Smooth muscle cell of trachea (primary cell): Measurements from ENCODE around the gene HNRNPUL2. TPM values are rescaled to one million over a fixed set of nuclear protein-coding genes. Genes with fewer than 3 reads are reported as not detected.

Experiments used
- total RNA-seq: library from RNA; depleted of rRNA; stranded (reverse); fragments of >200 nt; gene quantifications from 2 replicates; pipeline ENCODE4 v1.2.1, GENCODE V29; 2014

Gene HNRNPUL2
- 9.6 and 18.3 TPM in 2 replicates for total RNA-seq

DNA sequence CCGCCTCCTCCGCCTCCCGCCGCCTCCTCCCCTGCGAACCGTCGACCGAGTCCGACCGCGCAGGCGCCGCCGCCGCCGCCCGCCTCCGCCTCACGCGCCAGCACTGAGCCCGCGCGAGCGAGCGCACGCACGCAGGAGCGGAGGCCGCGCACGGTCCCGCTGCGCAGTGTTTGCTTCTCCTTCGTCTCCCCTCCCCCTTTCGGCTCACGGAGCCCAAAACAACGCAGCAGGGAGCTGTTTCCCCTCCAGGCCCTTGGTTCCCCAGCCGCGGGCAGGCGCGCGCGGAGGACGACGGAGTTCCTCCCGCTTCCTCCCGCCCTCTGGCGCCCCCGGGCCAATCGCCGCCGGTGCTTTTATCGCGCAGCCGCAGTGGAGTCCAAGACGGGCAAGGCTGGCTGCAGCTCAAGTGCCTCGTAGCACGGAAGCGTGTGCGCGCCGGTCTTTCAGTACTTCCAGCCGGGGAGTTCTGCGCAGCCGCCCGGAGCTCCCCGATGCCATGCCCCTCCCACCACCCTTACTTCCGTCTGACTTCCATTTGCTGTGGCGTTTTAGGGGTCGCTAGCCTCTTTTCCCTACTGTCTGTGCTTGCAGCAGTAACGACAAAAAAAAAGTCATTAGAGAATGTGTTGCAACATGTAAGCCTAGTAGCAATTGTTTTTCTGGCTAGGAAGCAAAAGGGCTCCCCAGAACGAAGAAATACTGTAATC is at the start of gene HNRNPUL2:
HNRNPUL2 (minus strand) TSS at position 293 of the 707 bp plus-strand sequence. CDS start 301 bp downstream, outside the sequence.

DNA sequence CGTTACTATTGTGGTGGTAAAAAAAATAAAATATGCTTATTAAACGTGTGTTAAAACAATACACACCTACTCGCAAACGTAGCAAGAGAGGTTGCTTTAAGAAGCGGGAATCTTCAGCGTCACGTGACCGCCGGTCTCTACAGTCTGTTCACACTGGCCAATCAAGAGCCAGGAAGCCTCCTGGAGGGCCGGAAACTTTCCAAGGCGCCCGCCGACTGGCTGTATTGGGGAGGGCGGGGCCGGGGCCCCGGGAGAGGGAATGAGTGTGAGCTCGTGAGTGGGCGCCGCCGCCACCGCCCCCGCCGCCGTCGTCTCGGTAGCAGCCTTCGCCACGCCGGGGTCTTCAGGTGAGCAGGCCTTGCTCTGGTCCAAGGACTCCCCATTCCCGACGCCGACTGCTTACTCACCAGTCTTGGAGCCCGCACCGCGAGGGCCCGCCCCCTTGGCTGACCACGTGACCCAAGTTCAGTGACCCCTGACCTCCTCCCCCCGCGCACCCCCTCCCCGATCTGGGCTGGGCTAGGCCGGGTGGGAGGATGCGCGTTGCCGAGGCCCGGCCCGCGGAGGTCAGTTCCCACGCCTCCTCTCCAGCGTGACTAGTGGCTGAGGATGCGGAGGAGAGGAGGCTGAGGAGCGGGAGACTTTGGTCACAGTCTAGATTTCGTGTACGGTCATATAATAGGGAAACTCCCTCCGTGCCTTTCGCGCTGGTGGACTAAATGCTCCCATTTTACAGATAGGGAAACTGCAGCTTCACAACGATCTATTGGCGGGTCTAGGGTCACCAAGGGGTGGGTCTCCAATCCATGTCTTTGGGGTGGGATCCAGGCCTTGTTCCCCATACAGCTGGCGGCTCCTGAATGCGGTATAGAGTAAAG is 44.1 kb upstream of the HNRNPUL2 start, which contains the start of gene TAF6L:
TAF6L (plus strand) TSS at position 253 of the 878 bp plus-strand sequence. CDS start 4,388 bp downstream, outside the sequence.

DNA sequence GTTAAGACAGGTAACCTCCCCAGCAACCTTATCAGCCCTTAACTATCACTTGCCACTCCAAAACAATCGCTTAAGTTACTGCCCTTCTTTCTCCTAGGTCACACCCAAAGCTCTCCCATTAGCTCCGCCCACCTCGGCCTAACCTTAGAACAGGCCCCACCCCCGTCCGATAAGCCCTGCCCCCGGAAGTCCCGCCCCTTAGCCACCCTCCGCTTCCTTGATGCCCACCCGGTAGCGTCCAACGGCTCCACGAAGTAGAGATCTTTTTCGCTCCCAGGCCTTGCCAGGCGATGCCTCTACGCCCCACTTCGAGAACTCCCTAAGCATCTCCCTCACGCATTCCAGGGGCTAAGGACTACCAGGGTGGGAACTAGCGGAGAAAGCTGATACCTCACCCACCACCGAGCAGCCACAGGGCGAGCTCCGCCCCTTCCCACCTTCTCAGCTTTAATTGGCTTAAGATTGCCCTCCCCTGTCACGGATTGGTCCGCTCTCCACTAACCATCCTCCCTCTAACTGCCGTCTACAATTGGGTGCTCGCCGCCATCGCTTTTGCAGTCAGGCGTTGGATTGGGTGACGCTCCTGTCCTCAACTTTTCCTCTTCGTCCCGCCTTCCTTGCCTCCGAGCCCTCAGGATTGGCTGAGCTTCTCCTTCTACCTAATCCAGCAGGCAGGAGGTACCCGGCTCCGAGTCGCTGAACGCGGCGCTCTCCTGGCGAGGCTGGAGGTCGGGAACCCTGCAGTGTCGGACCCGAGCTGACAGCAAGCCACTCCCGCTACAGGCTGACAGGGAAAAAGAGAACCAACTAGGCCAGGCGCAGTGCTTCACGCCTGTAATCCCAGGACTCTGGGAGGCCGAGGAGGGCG is 26.7 kb upstream of the HNRNPUL2 start, which contains the start of gene ZBTB3:
ZBTB3 (minus strand) TSS at position 425 of the 868 bp plus-strand sequence. CDS start 496 bp downstream, outside the sequence.

DNA sequence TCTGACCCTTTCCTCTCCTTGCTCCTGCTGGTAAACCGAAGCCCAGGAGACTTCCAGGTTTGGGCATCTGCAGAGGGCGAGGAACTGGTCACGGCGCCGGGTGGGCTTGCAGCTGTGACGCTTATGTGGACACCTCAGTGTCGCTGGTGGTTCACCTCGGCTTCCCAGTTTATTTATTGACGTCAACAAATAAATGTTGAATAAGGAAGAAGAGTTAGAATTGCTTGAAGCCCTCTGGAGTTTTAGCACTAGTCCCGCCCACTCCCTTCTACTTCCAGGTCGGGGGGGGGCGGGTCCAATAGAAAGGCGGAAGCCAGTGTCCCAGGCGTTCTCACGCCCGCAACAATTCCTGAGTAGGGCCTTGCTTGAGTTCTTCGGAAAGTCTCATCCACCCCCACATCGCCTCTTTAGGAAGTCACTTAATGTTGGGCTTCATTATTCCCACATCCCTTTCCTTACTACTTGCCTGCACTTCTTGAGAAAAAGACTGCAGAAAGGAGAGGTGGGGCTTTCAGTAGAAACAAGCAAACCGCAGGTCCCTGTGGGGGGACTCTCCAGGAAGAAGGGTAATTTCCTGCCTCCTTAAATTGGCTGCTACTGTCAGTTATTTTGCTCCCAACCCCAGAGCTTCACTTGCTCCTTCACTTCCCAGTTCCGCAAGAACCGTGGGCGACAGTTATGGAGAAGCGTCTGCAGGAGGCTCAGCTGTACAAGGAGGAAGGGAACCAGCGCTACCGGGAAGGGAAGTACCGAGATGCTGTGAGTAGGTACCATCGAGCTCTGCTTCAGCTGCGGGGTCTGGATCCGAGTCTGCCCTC is 1.1 kb upstream of the HNRNPUL2 start, which contains the start of gene TTC9C:
TTC9C (plus strand) TSS at position 316 of the 818 bp plus-strand sequence; CDS start at position 679, 363 bp downstream.

DNA sequence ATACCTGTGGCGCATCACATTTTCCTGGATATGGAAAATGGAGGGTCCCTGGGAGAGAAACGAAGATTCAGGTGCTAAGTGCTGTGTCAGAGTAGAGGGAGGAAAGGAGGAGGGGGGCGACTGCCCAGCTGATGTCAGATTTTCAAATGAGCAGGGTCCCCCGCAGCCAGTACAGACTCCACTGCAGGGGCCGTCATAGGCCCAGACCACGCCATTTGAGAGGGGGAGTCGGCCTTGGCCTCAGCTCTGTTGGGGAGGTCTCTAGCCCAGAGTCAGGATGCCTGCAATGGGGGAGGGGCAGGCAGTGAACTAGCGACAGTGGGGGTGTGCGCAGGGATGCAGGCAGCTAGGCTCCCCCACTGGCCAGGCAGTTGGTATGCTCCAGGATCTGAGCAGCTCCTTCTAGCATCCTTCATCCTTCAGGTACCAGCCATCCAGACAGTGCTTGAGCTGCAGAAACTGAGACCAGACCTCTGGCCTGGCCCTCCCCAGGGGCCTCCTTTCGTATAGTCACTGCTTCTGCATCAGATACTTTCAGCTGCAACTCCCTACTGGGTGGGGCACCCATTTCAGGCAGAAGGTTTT is 19.9 kb downstream of the HNRNPUL2 start, which contains the start of the genes BSCL2 and GNG3:
BSCL2 (minus strand) TSS at position 148 of the 585 bp plus-strand sequence. CDS start 229 bp downstream, outside the sequence.
GNG3 (plus strand) TSS at position 400 of the 585 bp plus-strand sequence. CDS start 620 bp downstream, outside the sequence.

DNA sequence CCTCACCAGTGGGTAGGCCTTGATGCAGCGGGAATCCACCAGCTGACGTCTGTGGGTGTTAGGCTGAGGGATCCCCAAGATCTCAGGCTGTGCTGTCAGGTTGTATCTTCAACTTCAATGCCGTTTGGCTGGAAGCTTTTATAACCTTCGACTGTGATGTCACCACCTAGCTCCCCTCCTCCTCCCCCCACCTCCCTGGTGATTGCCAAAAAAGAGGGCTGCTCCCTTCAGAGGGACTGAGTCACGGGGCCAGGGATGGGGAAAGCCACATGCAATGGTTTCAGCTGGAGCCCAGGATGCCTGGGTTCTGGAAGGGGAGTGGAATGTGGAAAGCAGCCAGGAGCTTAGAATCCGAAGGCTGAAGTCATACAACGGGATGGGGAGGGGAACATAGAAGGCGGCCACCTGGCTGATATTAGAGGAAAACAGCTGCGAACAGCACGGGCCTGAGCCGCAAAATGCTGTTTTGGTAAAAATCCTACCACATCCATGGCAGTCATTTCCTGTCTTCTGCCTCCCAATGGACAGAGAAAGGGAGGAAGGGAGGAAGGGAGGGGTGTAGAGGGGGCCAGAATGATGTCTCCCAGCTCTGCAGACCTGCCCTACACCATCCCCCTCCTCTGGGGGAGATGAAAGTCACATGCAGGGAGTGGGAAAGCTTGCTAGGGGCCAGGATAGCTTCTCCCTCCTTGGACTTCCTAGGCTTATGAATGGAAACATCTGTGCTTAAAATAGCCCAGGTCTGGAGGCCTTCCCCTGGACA is 37.7 kb downstream of the HNRNPUL2 start, which contains the start of gene LRRN4CL:
LRRN4CL (minus strand) TSS at position 110 of the 763 bp plus-strand sequence. CDS start 1,022 bp downstream, outside the sequence.

DNA sequence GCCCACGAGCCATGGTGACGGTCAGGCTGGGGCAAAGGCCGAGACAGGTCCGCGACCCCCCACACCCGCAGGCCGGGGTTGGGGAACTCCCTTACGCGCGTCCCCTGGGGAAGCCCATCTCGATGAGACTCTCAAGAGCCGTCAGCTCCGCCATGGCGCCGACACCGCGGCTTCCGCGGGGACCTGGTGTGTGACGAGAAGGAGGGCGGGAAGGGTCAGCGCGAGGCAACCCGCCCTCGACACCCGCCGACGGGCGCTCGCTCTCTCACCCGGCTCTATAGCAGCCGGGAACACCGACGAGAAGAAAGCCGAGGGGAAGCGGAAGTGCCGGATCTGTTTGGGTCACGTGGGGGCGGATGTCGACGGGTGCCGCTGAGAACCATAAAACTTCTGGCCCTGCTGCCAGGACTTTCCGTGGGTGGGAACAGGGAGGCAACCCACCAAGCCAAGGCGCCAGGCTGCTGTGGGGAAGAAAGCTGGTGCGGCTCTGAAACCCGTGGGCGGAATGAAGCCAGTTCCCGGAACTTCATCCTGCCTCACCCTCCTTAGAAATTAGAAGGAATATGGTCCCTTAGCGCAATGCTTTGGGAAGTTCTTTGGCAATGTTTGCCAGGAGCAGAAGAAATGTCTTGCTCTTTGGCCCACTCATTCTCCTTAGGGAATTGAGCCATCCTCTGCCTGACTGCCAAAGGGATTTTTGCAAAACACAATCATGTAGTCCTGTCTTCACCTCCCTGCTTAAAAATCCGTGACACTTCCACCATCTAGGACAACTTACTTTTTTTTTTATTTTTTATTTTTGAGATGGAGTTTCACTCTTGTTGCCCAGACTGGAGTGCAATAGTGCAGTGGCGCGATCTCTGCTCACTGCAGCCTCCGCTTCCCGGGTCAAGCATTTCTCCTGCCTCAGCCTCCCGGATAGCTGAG is 48.2 kb downstream of the HNRNPUL2 start, which contains the start of gene UBXN1:
UBXN1 (minus strand) TSS at position 304 of the 927 bp plus-strand sequence; CDS start at position 154, 150 bp downstream.

DNA sequence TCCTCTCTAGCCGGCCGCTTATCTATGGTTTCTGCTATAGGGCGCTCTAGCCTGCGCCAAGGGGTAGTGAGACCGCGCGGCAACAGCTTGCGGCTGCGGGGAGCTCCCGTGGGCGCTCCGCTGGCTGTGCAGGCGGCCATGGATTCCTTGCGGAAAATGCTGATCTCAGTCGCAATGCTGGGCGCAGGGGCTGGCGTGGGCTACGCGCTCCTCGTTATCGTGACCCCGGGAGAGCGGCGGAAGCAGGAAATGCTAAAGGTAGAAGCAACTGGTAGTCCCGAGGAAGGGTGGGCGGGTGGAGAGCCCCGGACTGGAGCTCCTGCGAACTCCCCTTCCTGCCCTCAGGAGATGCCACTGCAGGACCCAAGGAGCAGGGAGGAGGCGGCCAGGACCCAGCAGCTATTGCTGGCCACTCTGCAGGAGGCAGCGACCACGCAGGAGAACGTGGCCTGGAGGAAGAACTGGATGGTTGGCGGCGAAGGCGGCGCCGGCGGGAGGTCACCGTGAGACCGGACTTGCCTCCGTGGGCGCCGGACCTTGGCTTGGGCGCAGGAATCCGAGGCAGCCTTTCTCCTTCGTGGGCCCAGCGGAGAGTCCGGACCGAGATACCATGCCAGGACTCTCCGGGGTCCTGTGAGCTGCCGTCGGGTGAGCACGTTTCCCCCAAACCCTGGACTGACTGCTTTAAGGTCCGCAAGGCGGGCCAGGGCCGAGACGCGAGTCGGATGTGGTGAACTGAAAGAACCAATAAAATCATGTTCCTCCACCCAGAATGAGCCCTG is 55.5 kb downstream of the HNRNPUL2 start, which contains the start of the genes LBHD1 and UQCC3:
LBHD1 (minus strand) TSS at position 660 of the 782 bp plus-strand sequence. CDS start 2,236 bp downstream, outside the sequence.
UQCC3 (plus strand) TSS at position 66 of the 782 bp plus-strand sequence; CDS start at position 139, 73 bp downstream.

DNA sequence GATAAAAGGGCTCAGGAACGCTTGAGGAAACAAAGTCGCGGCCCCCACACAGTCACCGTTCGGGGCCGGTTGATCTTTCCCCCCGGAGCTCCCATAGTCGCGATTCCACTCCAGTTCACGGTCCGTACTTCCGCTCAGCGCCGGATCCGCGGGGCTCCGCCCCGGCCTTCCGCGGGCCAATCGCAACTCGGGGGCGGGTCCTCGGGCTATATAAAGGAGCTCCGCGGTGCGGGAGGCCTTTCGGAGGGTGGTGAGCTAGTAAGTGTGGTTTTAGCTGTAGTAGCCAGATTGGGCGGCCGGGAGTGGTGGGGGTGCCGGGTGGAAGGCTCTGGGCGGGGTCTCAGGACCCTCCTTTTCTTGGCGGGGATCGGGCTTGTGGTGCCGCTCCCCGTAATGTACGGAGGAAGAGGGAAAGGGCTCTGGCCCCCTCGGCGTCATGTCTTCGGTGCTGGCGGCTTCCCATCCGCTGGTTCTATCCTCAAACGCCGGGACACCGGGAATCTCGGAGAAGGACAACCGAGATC is 62.1 kb downstream of the HNRNPUL2 start, which contains the start of the genes C11orf98 and CSKMT:
C11orf98 (minus strand) TSS at position 136 of the 524 bp plus-strand sequence; CDS start at position 95, 41 bp downstream.
CSKMT (plus strand) TSS at position 238 of the 524 bp plus-strand sequence. CDS start 568 bp downstream, outside the sequence.

Other genes with a start within 250 kb of the HNRNPUL2 start
- gene AHNAK, start 180.7 kb downstream of the HNRNPUL2 start, total RNA-seq: 867 and 944 TPM in 2 replicates
- 1,356 and 1,684 TPM in 2 replicates for gene EEF1G, start 153.6 kb downstream of the HNRNPUL2 start, total RNA-seq
- 9.7 and 13.6 TPM in 2 replicates for gene TUT1, start 135.9 kb downstream of the HNRNPUL2 start, total RNA-seq
- 99.8 and 122 TPM in 2 replicates for gene MTA2, start 125.6 kb downstream of the HNRNPUL2 start, total RNA-seq
- gene EML3, start 114.7 kb downstream of the HNRNPUL2 start, total RNA-seq: 24.0 and 33.6 TPM in 2 replicates
- gene ROM1, start 114.2 kb downstream of the HNRNPUL2 start, total RNA-seq: 3.9 and 4.6 TPM in 2 replicates
- 26.5 and 48.8 TPM in 2 replicates for gene B3GAT3, start 105.5 kb downstream of the HNRNPUL2 start, total RNA-seq
- 339 and 341 TPM in 2 replicates for gene GANAB, start 80.8 kb downstream of the HNRNPUL2 start, total RNA-seq
- gene INTS5, start 74.2 kb downstream of the HNRNPUL2 start, total RNA-seq: 26.2 and 41.0 TPM in 2 replicates
- gene C11orf98, start 62.2 kb downstream of the HNRNPUL2 start, total RNA-seq: 22.5 and 25.9 TPM in 2 replicates
- gene CSKMT, start 62.1 kb downstream of the HNRNPUL2 start, total RNA-seq: 5.2 and 7.8 TPM in 2 replicates
- gene UQCC3, start 55.8 kb downstream of the HNRNPUL2 start, total RNA-seq: 6.9 and 8.7 TPM in 2 replicates
- gene LBHD1, start 55.2 kb downstream of the HNRNPUL2 start, total RNA-seq: 4.3 and 6.1 TPM in 2 replicates
- 118 and 157 TPM in 2 replicates for gene UBXN1, start 48.4 kb downstream of the HNRNPUL2 start, total RNA-seq
- gene LRRN4CL, start 37.9 kb downstream of the HNRNPUL2 start, total RNA-seq: 68.9 and 89.6 TPM in 2 replicates
- 49.5 and 76.3 TPM in 2 replicates for gene BSCL2, start 20.0 kb downstream of the HNRNPUL2 start, total RNA-seq
- gene GNG3, start 19.8 kb downstream of the HNRNPUL2 start, total RNA-seq: 0.17 TPM in 1 of 2 replicates, not detected in the other
- gene TTC9C, start 1.0 kb upstream of the HNRNPUL2 start, total RNA-seq: 33.1 and 36.9 TPM in 2 replicates
- 14.1 and 17.4 TPM in 2 replicates for gene ZBTB3, start 26.7 kb upstream of the HNRNPUL2 start, total RNA-seq
- 41.0 and 73.6 TPM in 2 replicates for gene POLR2G, start 34.1 kb upstream of the HNRNPUL2 start, total RNA-seq
- 26.3 and 27.2 TPM in 2 replicates for gene TAF6L, start 43.9 kb upstream of the HNRNPUL2 start, total RNA-seq
- 40.7 and 52.1 TPM in 2 replicates for gene TMEM179B, start 59.9 kb upstream of the HNRNPUL2 start, total RNA-seq
- gene TMEM223, start 64.5 kb upstream of the HNRNPUL2 start, total RNA-seq: 14.7 and 19.0 TPM in 2 replicates
- 23.7 and 30.3 TPM in 2 replicates for gene NXF1, start 78.0 kb upstream of the HNRNPUL2 start, total RNA-seq
- gene STX5, start 104.6 kb upstream of the HNRNPUL2 start, total RNA-seq: 47.5 and 48.1 TPM in 2 replicates
- gene TEX54, start 105.4 kb upstream of the HNRNPUL2 start, total RNA-seq: not detected in 2 replicates
- 26.3 and 48.0 TPM in 2 replicates for gene WDR74, start 112.1 kb upstream of the HNRNPUL2 start, total RNA-seq
- gene SLC3A2, start 153.4 kb upstream of the HNRNPUL2 start, total RNA-seq: 172 and 241 TPM in 2 replicates
- gene CHRM1, start 193.9 kb upstream of the HNRNPUL2 start, total RNA-seq: not detected in 2 replicates